Measurements from ENCODE around the gene FAM89B.
A peak's percentile ranks its signal among the peaks of the same experiment; 100 is the strongest.

Gene FAM89B

DNA sequence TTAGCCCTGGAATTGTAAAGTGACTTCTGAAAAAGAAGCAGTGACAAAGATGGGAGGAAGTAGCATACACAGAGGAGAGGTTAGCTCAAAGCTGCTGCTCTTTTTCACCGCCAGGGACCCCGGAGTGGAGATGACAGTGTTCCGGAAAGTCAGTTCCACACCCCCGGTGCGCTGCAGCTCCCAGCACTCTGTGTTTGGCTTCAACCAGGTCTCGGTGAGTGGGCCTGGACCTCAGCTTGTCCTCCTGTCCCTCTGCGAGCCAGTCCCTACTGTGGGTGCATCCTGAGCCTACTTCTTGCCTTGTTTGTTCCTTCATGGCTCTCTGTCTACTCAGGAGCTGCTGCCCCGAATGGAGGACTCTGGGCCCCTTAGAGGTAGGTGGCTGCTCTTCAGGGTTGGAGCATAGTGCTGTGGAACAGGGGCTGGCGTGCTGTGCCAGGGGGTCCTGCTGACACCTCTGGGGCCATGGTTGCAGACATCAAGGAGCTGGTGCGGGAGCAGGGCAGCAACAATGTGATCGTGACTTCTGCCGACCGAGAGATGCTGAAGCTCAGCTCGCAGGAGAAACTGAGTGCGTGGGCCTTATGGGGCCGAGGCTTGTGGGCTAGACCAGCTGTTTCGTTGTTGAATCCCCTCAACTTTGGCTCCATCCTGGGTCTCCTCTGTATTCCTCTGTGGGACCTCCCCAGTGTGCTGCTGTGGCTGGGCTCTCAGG, 45.0 kb downstream of the FAM89B start:
- no peak for TF ChIP-seq CTCF (IDR thresholded peaks at IDR 0.05; ENCODE audit: insufficient read depth, low read depth, low read length, missing control alignments)
- peak overlapping the region; percentile 7 for H3K4me3 ChIP-seq (ENCODE audit: low read length)
- no peak for DNase-seq (ENCODE audit: low read depth)

DNA sequence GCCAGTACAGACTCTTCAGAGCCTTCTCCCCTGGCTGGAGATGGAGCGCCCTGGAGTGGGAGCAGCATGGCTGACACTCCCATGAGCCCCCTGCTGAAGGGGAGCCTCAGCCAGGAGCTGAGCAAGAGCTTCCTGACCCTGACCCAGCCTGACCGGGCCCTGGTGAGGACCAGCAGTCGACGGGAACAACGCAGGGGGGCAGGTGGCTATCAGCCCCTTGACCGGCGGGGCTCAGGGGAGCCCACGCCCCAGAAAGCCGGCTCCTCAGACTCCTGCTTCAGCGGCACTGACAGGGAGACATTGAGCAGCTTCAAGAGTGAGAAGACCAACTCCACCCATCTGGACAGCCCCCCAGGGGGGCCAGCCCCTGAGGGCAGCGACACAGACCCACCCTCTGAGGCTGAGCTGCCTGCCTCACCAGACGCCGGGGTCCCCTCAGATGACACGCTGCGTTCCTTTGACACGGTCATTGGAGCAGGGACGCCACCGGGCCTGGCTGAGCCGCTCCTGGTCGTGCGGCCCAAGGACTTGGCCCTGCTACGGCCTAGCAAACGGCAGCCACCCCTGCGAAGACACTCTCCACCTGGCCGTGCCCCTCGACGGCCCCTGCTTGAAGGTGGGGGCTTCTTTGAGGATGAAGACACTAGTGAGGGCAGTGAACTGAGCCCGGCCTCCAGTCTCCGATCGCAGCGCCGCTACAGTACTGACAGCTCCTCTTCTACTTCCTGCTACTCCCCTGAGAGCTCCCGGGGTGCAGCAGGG, 45.8 kb downstream of the FAM89B start:
- DNase-seq (ENCODE audit: low read depth), result no peak
- no peak for TF ChIP-seq CTCF (IDR thresholded peaks at IDR 0.05; ENCODE audit: insufficient read depth, low read depth, low read length, missing control alignments)
- H3K4me3 ChIP-seq (ENCODE audit: low read length), result no peak overlapping the region

DNA sequence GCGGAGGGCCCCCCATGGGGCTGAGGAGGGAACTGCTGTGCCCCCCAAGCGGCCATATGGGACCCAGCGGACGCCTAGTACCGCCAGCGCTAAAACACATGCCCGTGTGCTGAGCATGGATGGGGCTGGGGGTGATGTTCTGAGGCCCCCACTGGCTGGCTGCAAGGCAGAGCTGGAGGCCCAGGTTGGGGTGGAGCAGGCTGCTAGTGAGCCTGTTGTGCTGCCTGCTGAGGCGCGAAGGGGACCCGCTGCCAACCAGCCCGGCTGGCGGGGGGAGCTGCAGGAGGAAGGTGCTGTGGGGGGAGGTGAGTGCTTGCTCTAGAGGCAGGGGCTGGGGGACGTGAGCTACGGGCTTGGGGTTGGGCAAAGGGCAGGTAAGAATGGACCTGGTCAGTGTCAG, 46.4 kb downstream of the FAM89B start:
- H3K4me3 ChIP-seq (ENCODE audit: low read length), result no peak overlapping the region
- no peak for TF ChIP-seq CTCF (IDR thresholded peaks at IDR 0.05; ENCODE audit: insufficient read depth, low read depth, low read length, missing control alignments)
- no peak for DNase-seq (ENCODE audit: low read depth)

- TF ChIP-seq CTCF (IDR thresholded peaks at IDR 0.05; ENCODE audit: insufficient read depth, low read depth, low read length, missing control alignments), result no peak
- no peak for DNase-seq (ENCODE audit: low read depth)
- H3K4me3 ChIP-seq (ENCODE audit: low read length), result no peak overlapping the region
Measured at GRCh38 chr11:65619281-65619928, 47.1 kb downstream of the FAM89B start.

- H3K4me3 ChIP-seq (ENCODE audit: low read length), result no peak overlapping the region
- no peak for TF ChIP-seq CTCF (IDR thresholded peaks at IDR 0.05; ENCODE audit: insufficient read depth, low read depth, low read length, missing control alignments)
- no peak for DNase-seq (ENCODE audit: low read depth)
Measured at GRCh38 chr11:65620666-65621065, 48.3 kb downstream of the FAM89B start.

DNA sequence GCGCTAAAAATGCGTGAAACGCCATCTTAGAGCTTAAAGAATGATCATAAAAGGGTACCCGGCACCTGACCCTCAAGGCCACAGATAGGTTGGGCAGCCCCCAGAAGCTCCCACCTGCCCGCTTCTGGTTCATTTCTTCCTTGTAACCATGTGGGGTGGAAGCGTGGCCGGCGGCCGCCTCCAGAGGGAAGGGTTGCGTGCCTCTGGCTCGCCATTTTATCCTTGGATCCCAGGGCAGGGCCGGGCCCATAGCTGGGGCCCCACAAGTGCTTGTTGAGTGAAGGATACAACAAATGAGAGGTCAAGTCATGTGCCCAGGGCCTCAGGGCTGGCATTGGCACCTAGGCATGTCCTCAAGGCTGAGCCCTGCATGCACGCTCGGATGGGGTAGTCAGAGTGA, 49.1 kb downstream of the FAM89B start:
- DNase-seq (ENCODE audit: low read depth), result no peak
- no peak overlapping the region for H3K4me3 ChIP-seq (ENCODE audit: low read length)
- TF ChIP-seq CTCF (IDR thresholded peaks at IDR 0.05; ENCODE audit: insufficient read depth, low read depth, low read length, missing control alignments), result no peak

All from epithelial cell of esophagus (primary cell).